GF-D8 (cell line): ENCODE measurements around the gene PSMB10.
A peak's percentile ranks its signal among the peaks of the same experiment; 100 is the strongest.
"Not testable (repeated sequence)": the region's sequence is repeated elsewhere in the genome, so short reads cannot be mapped to it uniquely, and the experiment has no call there.

Source experiments
- DNase-seq: peaks from one replicate; lab custom pipeline; 2025; lab: John Stamatoyannopoulos, UW

The PSMB10 gene

GRCh38 chr16:67924140-67924906 is 12.3 kb downstream of the PSMB10 start:
- no peak for DNase-seq

DNA sequence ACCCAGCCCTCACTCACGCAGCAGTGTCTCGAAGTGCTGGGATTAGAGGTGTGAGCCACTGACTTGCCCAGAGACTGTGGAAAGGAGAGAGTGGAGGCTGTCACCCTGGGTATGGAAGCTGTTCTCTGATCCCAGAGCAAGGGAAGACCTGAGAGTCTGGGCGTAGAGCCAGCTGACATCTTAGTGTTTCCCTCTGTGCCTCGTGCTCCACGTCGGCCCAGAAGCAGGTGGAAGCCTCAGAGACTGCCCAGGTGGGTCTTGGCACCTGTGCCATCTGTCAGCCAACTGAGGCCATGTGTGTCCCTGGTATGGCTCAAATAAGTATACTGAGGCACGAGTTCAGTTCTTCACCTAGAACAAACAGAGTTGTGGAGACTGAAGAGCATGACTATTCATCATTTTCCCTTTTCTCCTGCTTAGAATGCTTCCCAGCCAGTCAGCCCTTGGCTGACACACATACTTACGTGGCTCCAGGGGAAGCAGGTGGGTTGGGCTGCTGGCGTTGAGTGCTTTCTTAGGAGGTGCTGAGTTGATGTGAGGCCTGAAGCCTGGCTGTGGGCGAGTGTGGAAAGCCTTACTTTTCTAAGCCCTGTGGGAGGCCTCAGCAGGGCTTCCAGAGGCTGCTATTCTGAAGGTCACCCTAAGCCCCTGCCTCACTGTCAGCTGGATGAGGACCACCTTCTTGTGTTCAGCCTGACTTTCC is 13.1 kb downstream of the PSMB10 start:
- no peak for DNase-seq

DNA sequence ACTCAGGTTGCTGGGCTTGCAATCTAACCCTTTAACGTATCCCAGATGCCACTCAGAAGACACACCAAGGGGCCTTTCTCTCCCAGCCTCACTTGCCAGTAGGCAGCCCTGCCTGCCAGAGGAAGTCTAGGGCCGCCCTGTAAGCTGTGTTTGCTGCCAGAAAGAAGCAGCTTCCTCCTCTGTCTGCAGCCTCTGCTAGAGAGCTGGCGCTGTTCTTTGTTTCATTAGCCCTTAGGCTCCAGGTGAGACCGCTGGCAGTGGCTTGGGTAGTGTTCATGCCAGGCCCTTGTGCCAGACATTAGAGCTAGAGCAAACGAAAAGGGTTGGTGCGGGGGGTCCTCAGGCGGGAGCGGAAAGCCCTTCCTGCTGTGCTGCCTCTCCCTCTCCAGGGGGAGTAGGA is 13.9 kb downstream of the PSMB10 start:
- DNase-seq, result no peak

- DNase-seq, result no peak
Measured at GRCh38 chr16:67922221-67922620, 14.4 kb downstream of the PSMB10 start.

- DNase-seq, result no peak
Measured at GRCh38 chr16:67919622-67920221, 16.9 kb downstream of the PSMB10 start.

DNA sequence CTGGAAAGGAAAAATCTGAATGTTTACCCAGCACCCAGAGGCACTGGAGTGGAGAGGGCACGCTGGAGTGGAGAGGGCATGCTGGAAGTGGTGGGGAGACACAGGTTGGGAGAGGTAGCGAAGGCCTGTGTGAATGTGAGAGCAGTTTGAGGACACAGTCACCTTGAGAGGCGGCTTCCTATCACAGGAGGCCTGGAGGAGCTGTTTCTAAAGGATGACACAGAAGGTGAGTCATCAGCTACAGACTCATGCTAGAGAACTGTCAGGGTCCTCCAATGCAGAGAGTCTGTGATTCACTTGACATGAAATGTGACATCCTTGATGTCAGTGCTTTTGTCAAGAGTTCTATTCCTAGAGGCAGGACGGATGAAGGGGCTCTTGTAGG is 18.8 kb downstream of the PSMB10 start:
- no peak for DNase-seq

GRCh38 chr16:67917140-67917851 is 19.4 kb downstream of the PSMB10 start:
- no peak for DNase-seq

- no peak for DNase-seq
Measured at GRCh38 chr16:67915831-67916723, 20.6 kb downstream of the PSMB10 start.

GRCh38 chr16:67915496-67915769 is 21.2 kb downstream of the PSMB10 start:
- not testable (repeated sequence) for DNase-seq

DNA sequence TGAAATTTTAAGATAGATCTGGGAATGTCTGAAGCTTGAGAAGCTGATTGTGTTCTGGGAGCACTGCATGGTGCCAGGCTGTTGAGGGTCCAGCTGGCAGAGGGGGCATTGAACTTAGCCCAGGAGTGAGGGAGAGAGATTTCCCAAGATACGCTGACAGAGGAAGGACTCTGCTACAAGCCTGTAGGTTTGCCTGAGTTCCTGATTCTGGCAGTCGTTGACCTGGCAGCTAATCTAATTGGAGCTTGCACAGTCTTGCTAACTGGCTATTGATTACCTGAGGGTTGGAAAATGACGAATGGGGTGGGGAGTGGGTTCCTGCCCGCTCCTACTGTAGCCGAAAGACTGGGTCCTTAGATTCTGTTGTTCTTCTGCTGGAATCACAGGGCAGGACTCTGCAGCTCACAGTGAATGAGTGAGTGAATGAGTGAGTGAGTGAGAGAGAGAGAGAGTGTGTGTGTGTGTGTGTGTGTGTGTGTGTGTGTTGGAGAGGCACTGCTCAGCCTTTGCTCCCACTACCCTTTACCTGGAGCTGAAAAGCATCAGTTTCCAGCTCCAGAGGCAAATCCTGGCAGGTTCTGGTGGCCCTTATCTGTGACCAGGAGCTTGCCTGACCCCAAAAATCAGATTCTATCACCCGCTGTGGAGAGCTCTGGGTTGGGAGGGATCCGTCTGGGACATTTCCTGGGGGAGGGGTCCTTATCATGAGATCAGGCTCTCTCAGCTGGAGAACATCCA is 21.7 kb downstream of the PSMB10 start:
- DNase-seq, result no peak

DNA sequence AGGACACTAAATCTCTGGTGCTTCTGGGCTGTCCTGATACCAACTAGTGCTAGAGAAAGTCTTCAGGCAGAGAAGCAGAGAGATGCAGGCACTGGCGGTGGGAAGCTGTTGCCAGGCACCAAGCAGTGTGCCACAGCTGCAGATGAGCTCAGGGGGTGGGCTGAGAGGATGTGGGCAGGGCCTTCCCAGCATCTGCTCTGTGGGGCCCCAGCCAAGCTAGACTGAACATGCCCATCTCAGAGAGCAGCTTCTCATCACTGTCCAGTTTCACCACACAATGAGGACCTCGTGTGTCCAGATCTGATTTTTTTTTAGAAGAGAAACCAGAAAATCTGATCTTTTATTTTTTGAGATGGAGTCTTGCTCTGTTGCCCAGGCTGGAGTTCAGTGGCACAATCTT is 26.5 kb downstream of the PSMB10 start:
- DNase-seq, result no peak

GRCh38 chr16:67909056-67909742 is 27.5 kb downstream of the PSMB10 start:
- DNase-seq, result no peak

- DNase-seq, result no peak
Measured at GRCh38 chr16:67907397-67908180, 29.1 kb downstream of the PSMB10 start.

GRCh38 chr16:67902831-67903230 is 33.8 kb downstream of the PSMB10 start:
- DNase-seq, result no peak

- no peak for DNase-seq
Measured at GRCh38 chr16:67901734-67902133, 34.9 kb downstream of the PSMB10 start.

DNA sequence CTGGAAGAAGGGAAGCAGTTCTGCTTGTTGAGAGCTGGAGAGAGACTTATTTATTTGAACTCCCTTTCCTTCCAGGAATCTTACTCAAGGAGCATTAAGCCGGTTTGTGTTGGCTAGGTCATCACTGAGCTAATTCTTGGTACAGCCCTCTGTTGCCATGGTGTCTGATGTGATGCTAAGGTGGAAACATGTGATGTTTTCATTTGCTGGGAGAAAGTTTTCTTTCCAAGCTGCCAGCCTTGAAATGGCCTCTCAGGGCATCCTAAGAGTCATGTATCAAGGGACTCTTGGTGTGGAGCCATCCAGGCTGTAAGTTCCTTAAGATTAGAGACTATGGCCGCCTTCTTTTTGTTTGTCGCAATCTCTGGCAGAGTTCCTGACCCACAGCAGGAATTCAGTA is 39.4 kb downstream of the PSMB10 start:
- DNase-seq, result no peak

- DNase-seq, result no peak
Measured at GRCh38 chr16:67893743-67894399, 42.8 kb downstream of the PSMB10 start.

DNA sequence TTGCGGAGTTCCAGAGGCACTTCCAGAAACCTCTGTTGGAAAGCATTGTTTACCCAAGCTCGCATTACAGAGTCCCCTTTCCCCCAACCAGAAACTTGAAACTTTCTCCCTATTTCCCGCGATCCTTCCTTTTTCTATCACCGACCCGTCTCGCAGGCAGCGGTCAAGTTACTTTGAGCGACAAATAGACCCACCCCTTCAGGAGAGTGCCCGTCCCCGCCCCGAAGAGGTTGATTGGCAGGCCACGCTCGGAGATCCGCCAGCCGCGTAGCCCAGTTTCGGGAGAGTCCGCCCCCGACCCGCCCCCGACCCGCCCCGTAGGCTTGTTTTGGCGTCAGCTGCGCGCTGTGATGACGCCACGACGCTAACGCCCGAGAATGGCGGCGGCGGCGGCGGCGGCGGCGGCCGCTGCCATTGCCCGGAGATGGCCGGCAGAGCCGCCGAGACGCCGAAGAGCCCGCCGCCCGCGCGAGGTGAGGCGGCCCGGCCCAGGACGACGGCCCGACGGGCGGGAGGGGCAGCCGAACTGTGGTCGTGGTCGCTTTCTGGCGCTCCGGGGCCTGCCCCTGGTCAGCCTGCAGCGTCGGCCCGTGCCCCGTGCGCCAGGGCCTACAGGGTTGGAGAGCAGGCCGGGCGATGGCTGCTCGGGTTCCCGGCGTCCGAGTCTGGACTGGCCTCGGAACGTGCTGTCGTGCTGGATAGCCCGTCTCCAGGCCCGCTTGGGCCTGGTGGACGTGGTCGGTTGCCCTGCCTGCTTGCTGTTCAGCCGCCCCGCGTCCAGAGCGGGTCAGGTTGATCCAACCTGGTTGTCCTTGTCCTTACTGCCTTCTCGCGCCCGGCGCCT is 43.5 kb downstream of the PSMB10 start, which contains the start of gene PSKH1:
Gene PSKH1 (plus strand): TSS at position 356 of the 844 bp plus-strand sequence. CDS start 15,496 bp downstream, outside the sequence.
- DNase-seq, result peak; percentile 88
